ENCODE results near the gene PDZRN3.

GRCh38 chr3:73350996-73351395 lies 273.7 kb downstream of the PDZRN3 start:
- TF ChIP-seq EZH2 (IDR thresholded peaks at IDR 0.05; ENCODE audit: low read length, missing control alignments) (peak; percentile 42), CTCF (conservative IDR thresholded peaks at IDR 0.05 in 1 of 2, IDR thresholded peaks at IDR 0.05 in 1 of 2; ENCODE audit: low read depth in 1 of 2, low read length in 2 of 2) (no peak)

All from fibroblast of lung (primary cell).